IMR-90 (cell line): ENCODE measurements around the gene LIN7C.

Source experiments
- BHLHE40 ChIP-seq: fragments of 150-350 bp; IDR thresholded peaks from 2 replicates; pipeline ENCODE4 v1.6.1; 2016; ENCODE audit warnings: mild to moderate bottlenecking, low read depth, low read length
- CEBPB ChIP-seq: IDR thresholded peaks from 2 replicates; pipeline ENCODE4 v1.6.1; 2012; ENCODE audit warnings: low read depth, low read length, improper control_type of control experiment
- CHD1 ChIP-seq: IDR thresholded peaks from 2 replicates; pipeline ENCODE4 v1.6.1; 2012; ENCODE audit warnings: low read depth, low read length, improper control_type of control experiment
- CTCF ChIP-seq: conservative IDR thresholded peaks from 2 replicates; pipeline ENCODE4 v1.5.1; 2012; ENCODE audit warnings: mild to moderate bottlenecking, low read depth, low read length, improper control_type of control experiment
- ELK1 ChIP-seq: fragments of 150-350 bp; IDR thresholded peaks from 2 replicates; pipeline ENCODE4 v1.6.1; 2016; ENCODE audit warnings: low read depth, mild to moderate bottlenecking, low read length, moderate library complexity, borderline replicate concordance
- MAFK ChIP-seq: IDR thresholded peaks from 2 replicates; pipeline ENCODE4 v1.6.1; 2012; ENCODE audit warnings: low read depth, low read length, improper control_type of control experiment
- MXI1 ChIP-seq: IDR thresholded peaks from 2 replicates; pipeline ENCODE4 v1.6.1; 2012; ENCODE audit warnings: low read depth, mild to moderate bottlenecking, low read length, moderate library complexity, borderline replicate concordance
- POLR2A ChIP-seq: IDR thresholded peaks from 2 replicates; pipeline ENCODE4 v1.6.1; 2012; ENCODE audit warnings: mild to moderate bottlenecking, low read depth, low read length
- RAD21 ChIP-seq: IDR thresholded peaks from 2 replicates; pipeline ENCODE4 v1.6.1; 2012; ENCODE audit warnings: low read length, improper control_type of control experiment
- RCOR1 ChIP-seq: IDR thresholded peaks from 2 replicates; pipeline ENCODE4 v1.6.1; 2012; ENCODE audit warnings: mild to moderate bottlenecking, low read length, improper control_type of control experiment; ENCODE audit not compliant: insufficient replicate concordance
- RFX5 ChIP-seq: IDR thresholded peaks from 2 replicates; pipeline ENCODE4 v1.8.0; 2012; ENCODE audit warnings: low read depth, mild to moderate bottlenecking, low read length, moderate library complexity
- SMC3 ChIP-seq: fragments of 150-350 bp; IDR thresholded peaks from 2 replicates; pipeline ENCODE4 v1.6.1; 2016; ENCODE audit warnings: low read depth, mild to moderate bottlenecking, antibody characterized with exemption, low read length, moderate library complexity
- TF ChIP-seq, protein P1 (sequence below): fragments of 150-350 bp; IDR thresholded peaks from 2 replicates; pipeline ENCODE4 v1.6.1; 2017; ENCODE audit warnings: mild to moderate bottlenecking, antibody characterized with exemption, low read length, low read depth

DNA sequence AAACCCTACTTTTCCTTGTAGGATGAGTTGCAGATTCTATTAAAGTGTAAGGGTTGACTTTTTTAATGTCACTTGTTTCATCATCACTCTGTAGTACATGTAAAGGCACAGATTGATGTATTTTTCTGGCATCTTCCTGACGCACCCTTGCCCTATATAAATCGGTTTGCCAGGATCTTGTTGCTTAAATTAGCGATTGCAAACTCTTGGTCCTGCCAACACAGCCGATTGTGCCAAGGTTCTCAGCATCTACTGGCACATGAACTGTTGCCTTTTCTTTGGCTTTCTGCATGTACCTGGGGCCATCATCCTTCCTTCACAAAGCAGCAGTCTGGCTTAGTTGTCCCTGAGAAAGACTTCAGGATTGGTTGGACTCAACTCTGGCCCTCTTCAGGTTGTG, 7.5 kb upstream of the LIN7C start:
- TF ChIP-seq CTCF: no peak
- TF ChIP-seq SMC3: no peak
- TF ChIP-seq RCOR1: no peak
- TF ChIP-seq, protein P1, sequence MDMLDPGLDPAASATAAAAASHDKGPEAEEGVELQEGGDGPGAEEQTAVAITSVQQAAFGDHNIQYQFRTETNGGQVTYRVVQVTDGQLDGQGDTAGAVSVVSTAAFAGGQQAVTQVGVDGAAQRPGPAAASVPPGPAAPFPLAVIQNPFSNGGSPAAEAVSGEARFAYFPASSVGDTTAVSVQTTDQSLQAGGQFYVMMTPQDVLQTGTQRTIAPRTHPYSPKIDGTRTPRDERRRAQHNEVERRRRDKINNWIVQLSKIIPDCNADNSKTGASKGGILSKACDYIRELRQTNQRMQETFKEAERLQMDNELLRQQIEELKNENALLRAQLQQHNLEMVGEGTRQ: no peak
- no peak for TF ChIP-seq POLR2A
- no peak for TF ChIP-seq MXI1
- no peak for TF ChIP-seq CEBPB
- TF ChIP-seq RAD21: no peak
- no peak for TF ChIP-seq BHLHE40
- no peak for TF ChIP-seq CHD1
- no peak for TF ChIP-seq ELK1
- TF ChIP-seq MAFK: no peak
- no peak for TF ChIP-seq RFX5
